ENCODE measurements around the gene KHDRBS1.

DNA sequence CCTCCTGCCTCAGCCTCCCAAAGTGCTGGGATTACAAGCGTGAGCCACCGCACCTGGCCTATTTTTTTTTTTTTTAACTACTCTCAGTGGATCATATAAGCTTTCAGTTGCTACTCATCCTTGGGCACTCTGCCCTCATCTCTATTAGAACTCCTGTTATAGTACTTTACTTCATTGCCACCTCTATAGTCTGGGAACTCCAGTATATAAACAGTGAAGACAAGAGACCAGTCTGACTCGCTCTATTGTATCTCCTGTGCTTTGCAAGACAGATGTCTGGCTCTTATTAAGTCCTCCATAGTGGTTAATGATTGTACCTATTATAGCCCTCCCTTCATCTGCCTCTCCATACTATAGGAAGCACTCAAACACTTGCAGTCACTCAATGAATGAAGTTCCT lies 15.1 kb downstream of the KHDRBS1 start:
- TF ChIP-seq CTCF (IDR thresholded peaks at IDR 0.05) (no peak), EZH2 (IDR thresholded peaks at IDR 0.05; ENCODE audit: borderline replicate concordance, insufficient read depth, low read depth, low read length, poor library complexity, severe bottlenecking) (no peak)

All from B cell (primary cell).